ENCODE measurements around the gene CEMIP. TPM values are rescaled to one million over a fixed set of nuclear protein-coding genes. Genes with fewer than 3 reads are reported as not detected.

CEMIP gene
- total RNA-seq, 1 donor from 2014 or later = 6.5 TPM

- no peak for DNase-seq
Measured at GRCh38 chr15:80932513-80932815, 153.3 kb downstream of the CEMIP start.

- peak; percentile 5 for DNase-seq
Measured at GRCh38 chr15:80932989-80933388, 153.8 kb downstream of the CEMIP start.

- peak; percentile 82 for DNase-seq
Measured at GRCh38 chr15:80934761-80935221, 155.6 kb downstream of the CEMIP start.

GRCh38 chr15:80936288-80937078 lies 157.3 kb downstream of the CEMIP start:
- DNase-seq = no peak

- no peak for DNase-seq
Measured at GRCh38 chr15:80937718-80938117, 158.5 kb downstream of the CEMIP start.

GRCh38 chr15:80939216-80939615 lies 160.0 kb downstream of the CEMIP start:
- no peak for DNase-seq

GRCh38 chr15:80940331-80940730 lies 161.2 kb downstream of the CEMIP start:
- no peak for DNase-seq

- no peak for DNase-seq
Measured at GRCh38 chr15:80940851-80941250, 161.7 kb downstream of the CEMIP start.

GRCh38 chr15:80942266-80942665 lies 163.1 kb downstream of the CEMIP start:
- no peak for DNase-seq

GRCh38 chr15:80942746-80943565 lies 163.8 kb downstream of the CEMIP start:
- DNase-seq = no peak

GRCh38 chr15:80944818-80945217 lies 165.6 kb downstream of the CEMIP start:
- DNase-seq = no peak

- no peak for DNase-seq
Measured at GRCh38 chr15:80945605-80946004, 166.4 kb downstream of the CEMIP start.

GRCh38 chr15:80946576-80946975 lies 167.4 kb downstream of the CEMIP start:
- no peak for DNase-seq

- DNase-seq = no peak
Measured at GRCh38 chr15:80948651-80949292, 169.6 kb downstream of the CEMIP start.

GRCh38 chr15:80949756-80950155 lies 170.6 kb downstream of the CEMIP start:
- DNase-seq = no peak

GRCh38 chr15:80950291-80951078 lies 171.3 kb downstream of the CEMIP start:
- DNase-seq = no peak

GRCh38 chr15:80951941-80952340 lies 172.8 kb downstream of the CEMIP start:
- no peak for DNase-seq

- no peak for DNase-seq
Measured at GRCh38 chr15:80953001-80953952, 174.1 kb downstream of the CEMIP start.

GRCh38 chr15:80953953-80954778 lies 175.0 kb downstream of the CEMIP start:
- DNase-seq = no peak
